Breast epithelium (tissue), 3 donors: ENCODE data around the gene ENTPD1.
"Not testable (repeated sequence)": the region's sequence is repeated elsewhere in the genome, so short reads cannot be mapped to it uniquely, and the experiment has no call there.

ENCODE experiments used
- CTCF ChIP-seq, 3 donors: fragments of 450-650 bp; IDR thresholded peaks; one replicate each; pipeline ENCODE4 v1.5.1; 2016 to 2017; ENCODE audit warnings: antibody characterized with exemption in 3 of 3, mild to moderate bottlenecking in 3 of 3, moderate library complexity in 3 of 3
- POLR2A ChIP-seq: fragments of 450-650 bp; IDR thresholded peaks from one replicate; pipeline ENCODE4 v1.6.1; 2016; ENCODE audit warnings: antibody characterized with exemption, mild to moderate bottlenecking, moderate library complexity

- TF ChIP-seq CTCF (IDR thresholded peaks at IDR 0.05); POLR2A: not testable (repeated sequence)
Observed at GRCh38 chr10:95732907-95733306, 23.1 kb upstream of the ENTPD1 start.
